Measurements from ENCODE around the gene CDH23.

- no peak for TF ChIP-seq CTCF (IDR thresholded peaks at IDR 0.05)
- TF ChIP-seq POLR2A (IDR thresholded peaks at IDR 0.05), result no peak
These were observed 32.6 kb downstream of the CDH23 start for GRCh38 chr10:71429304-71429703.

Data from vagina (tissue), 2 donors.